Transverse colon (tissue), 4 donors: ENCODE results near the gene COL11A2.

Experiments
- EP300 ChIP-seq: sonication (generic); formaldehyde crosslinking; IDR thresholded peaks from one replicate; pipeline ENCODE4 v1.6.1; 2017; ENCODE audit warnings: antibody characterized with exemption, low read depth
- POLR2A ChIP-seq: fragments of 450-650 bp; IDR thresholded peaks from one replicate; pipeline ENCODE4 v1.6.1; 2016; ENCODE audit warnings: antibody characterized with exemption, mild to moderate bottlenecking, moderate library complexity
- POLR2AphosphoS5 ChIP-seq, 3 donors: sonication (generic); formaldehyde crosslinking; IDR thresholded peaks; one replicate each; pipeline ENCODE4 v1.6.1; 2016; ENCODE audit warnings: antibody characterized with exemption in 3 of 3
- TF ChIP-seq, protein P1 (sequence below), 5 experiments: fragments of 200-600 bp in 3 of 5; fragments of 450-650 bp in 2 of 5; sonication (generic) in 3 of 5; IDR thresholded peaks; 1 replicate in 2 of 5; 2 replicates in 3 of 5; pipeline ENCODE4 v1.5.1; 2016 to 2017; ENCODE audit warnings: antibody characterized with exemption in 5 of 5, inconsistent platforms in 3 of 5, mild to moderate bottlenecking in 2 of 5, moderate library complexity in 1 of 5

DNA sequence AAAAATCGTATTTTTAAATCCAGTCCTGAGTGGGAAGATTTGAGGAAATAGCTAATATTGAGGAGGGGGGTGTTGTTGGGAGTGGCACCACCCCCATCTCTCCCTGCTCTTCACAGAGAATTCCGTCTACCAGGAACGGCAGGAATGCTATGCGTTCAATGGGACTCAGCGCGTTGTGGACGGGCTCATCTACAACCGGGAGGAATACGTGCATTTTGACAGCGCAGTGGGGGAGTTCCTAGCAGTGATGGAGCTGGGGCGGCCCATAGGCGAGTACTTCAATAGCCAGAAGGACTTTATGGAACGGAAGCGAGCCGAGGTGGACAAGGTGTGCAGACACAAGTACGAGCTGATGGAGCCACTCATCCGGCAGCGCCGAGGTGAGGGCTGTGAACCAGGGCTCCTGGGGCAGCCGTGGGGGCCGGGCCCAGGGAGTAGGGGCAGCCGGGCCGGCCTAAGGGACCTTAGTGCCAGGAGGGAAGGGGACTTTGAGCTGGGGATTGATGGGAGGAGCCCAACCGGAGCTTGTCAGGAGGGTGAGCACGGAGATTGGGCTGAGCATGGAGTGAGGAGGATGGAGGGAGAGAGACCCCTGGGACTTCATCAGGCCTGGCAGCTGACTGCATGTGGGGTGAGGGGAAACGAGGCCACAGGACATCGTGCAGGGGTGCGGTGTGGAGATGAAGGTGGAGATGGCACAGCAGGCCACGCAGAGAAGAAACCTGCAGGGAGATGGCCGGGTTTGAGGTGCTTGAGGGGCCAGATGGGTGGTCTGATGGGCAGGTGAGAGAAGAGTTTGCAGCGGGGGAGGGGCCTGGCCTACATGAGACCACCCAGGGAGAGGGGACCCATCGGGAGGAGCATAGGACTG lies 75.2 kb downstream of the COL11A2 start:
- no peak for TF ChIP-seq POLR2A
- TF ChIP-seq, protein P1, sequence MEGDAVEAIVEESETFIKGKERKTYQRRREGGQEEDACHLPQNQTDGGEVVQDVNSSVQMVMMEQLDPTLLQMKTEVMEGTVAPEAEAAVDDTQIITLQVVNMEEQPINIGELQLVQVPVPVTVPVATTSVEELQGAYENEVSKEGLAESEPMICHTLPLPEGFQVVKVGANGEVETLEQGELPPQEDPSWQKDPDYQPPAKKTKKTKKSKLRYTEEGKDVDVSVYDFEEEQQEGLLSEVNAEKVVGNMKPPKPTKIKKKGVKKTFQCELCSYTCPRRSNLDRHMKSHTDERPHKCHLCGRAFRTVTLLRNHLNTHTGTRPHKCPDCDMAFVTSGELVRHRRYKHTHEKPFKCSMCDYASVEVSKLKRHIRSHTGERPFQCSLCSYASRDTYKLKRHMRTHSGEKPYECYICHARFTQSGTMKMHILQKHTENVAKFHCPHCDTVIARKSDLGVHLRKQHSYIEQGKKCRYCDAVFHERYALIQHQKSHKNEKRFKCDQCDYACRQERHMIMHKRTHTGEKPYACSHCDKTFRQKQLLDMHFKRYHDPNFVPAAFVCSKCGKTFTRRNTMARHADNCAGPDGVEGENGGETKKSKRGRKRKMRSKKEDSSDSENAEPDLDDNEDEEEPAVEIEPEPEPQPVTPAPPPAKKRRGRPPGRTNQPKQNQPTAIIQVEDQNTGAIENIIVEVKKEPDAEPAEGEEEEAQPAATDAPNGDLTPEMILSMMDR (IDR thresholded peaks at IDR 0.05): no peak
- TF ChIP-seq POLR2AphosphoS5 (IDR thresholded peaks at IDR 0.05): no peak
- no peak for TF ChIP-seq EP300
